Thyroid gland (tissue), 4 donors: ENCODE data around the gene HTD2.

Experiments used
- CTCF ChIP-seq, 6 experiments: fragments of 200-600 bp in 3 of 6; fragments of 450-650 bp in 3 of 6; sonication (generic) in 3 of 6; IDR thresholded peaks; one replicate each; pipeline ENCODE4 v1.5.1; 2016 to 2019; ENCODE audit warnings: antibody characterized with exemption in 6 of 6, mild to moderate bottlenecking in 2 of 6, inconsistent platforms in 1 of 6, moderate library complexity in 1 of 6
- POLR2A ChIP-seq, 2 donors: fragments of 450-650 bp; IDR thresholded peaks; one replicate each; pipeline ENCODE4 v1.6.1; 2017; ENCODE audit warnings: antibody characterized with exemption in 2 of 2, mild to moderate bottlenecking in 2 of 2, moderate library complexity in 1 of 2

GRCh38 chr3:58291671-58292338 lies 14.5 kb upstream of the HTD2 start:
- TF ChIP-seq CTCF (IDR thresholded peaks at IDR 0.05), result no peak
- TF ChIP-seq POLR2A (IDR thresholded peaks at IDR 0.05), result no peak
